CD14-positive monocyte (primary cell): ENCODE data around the gene ATPAF2. TPM values are rescaled to one million over a fixed set of nuclear protein-coding genes. Genes with fewer than 3 reads are reported as not detected.

Experiments used
- DNase-seq, 3 donors: peaks; one replicate each; pipeline ENCODE4 v3.0.0-alpha.2; 2011 to 2022
- H2AFZ ChIP-seq: 2 replicates; pipeline ENCODE4 v1.6.0; 2012; ENCODE audit warnings: mild to moderate bottlenecking, low read depth, low read length, inconsistent platforms; ENCODE audit not compliant: insufficient read depth, poor library complexity, severe bottlenecking
- H3K27ac ChIP-seq, 2 donors: 1 replicate in 1 of 2; 2 replicates in 1 of 2; pipeline ENCODE4 v1.5.1; 2012 to 2013; ENCODE audit warnings: low read length in 2 of 2, control low read depth in 1 of 2, inconsistent platforms in 1 of 2, low read depth in 1 of 2, mild to moderate bottlenecking in 1 of 2
- H3K27me3 ChIP-seq, 2 donors: one replicate each; pipeline versions ENCODE4 v1.6.0 to v1.6.1; 2011 to 2013; ENCODE audit warnings: low read length in 2 of 2; ENCODE audit not compliant: control insufficient read depth in 2 of 2, insufficient read depth in 2 of 2
- H3K36me3 ChIP-seq, 2 donors: replicated peaks in 1 of 2; 1 replicate in 1 of 2; 2 replicates in 1 of 2; pipeline versions ENCODE4 v1.5.1 to v1.6.1; 2012 to 2013; ENCODE audit warnings: low read length in 2 of 2, control low read depth in 1 of 2, inconsistent platforms in 1 of 2, mild to moderate bottlenecking in 1 of 2; ENCODE audit not compliant: insufficient read depth in 2 of 2, control insufficient read depth in 1 of 2
- H3K4me1 ChIP-seq, 2 donors: 1 replicate in 1 of 2; 2 replicates in 1 of 2; pipeline versions ENCODE4 v1.5.1 to v1.6.1; 2012 to 2013; ENCODE audit warnings: low read length in 2 of 2, control low read depth in 1 of 2, inconsistent platforms in 1 of 2, mild to moderate bottlenecking in 1 of 2, moderate library complexity in 1 of 2; ENCODE audit not compliant: insufficient read depth in 2 of 2, control insufficient read depth in 1 of 2
- H3K4me2 ChIP-seq: replicated peaks from 2 replicates; pipeline ENCODE3; 2012; ENCODE audit warnings: low read length, moderate library complexity, mild to moderate bottlenecking; ENCODE audit not compliant: poor library complexity, severe bottlenecking; ENCODE audit errors: extremely low read depth
- H3K4me3 ChIP-seq, 3 experiments: fragments of 200-600 bp in 1 of 3; sonication (generic) in 1 of 3; replicated peaks in 1 of 3; 1 replicate in 2 of 3; 2 replicates in 1 of 3; pipeline ENCODE4 v1.5.1; 2011 to 2013; ENCODE audit warnings: low read length in 3 of 3, mild to moderate bottlenecking in 3 of 3, control low read depth in 2 of 3, low read depth in 2 of 3, inconsistent platforms in 1 of 3, moderate library complexity in 1 of 3
- H3K79me2 ChIP-seq: 2 replicates; pipeline ENCODE4 v1.6.0; 2012; ENCODE audit warnings: mild to moderate bottlenecking, control low read depth, inconsistent platforms, low read length, moderate library complexity; ENCODE audit not compliant: insufficient read depth
- H3K9ac ChIP-seq: 2 replicates; pipeline ENCODE4 v1.6.0; 2017; ENCODE audit warnings: low read length, mild to moderate bottlenecking; ENCODE audit not compliant: insufficient read depth, poor library complexity, severe bottlenecking
- H3K9me3 ChIP-seq, 2 donors: replicated peaks in 1 of 2; 1 replicate in 1 of 2; 2 replicates in 1 of 2; pipeline versions ENCODE4 v1.5.1 to v1.6.1; 2012 to 2013; ENCODE audit warnings: low read length in 2 of 2, control low read depth in 1 of 2; ENCODE audit not compliant: control insufficient read depth in 1 of 2, insufficient read depth in 1 of 2
- H4K20me1 ChIP-seq: 2 replicates; pipeline ENCODE4 v1.6.0; 2012; ENCODE audit warnings: mild to moderate bottlenecking, low read length, control low read depth, moderate library complexity; ENCODE audit not compliant: insufficient read depth
- H3K27ac Mint-ChIP-seq, 7 donors: one replicate each; pipeline ENCODE4 v1.8.0; 2020; ENCODE audit warnings: mild to moderate bottlenecking in 7 of 7, mixed read lengths in 7 of 7, moderate library complexity in 6 of 7, inconsistent platforms in 2 of 7
- H3K27me3 Mint-ChIP-seq, 3 donors: one replicate each; pipeline ENCODE4 v1.8.0; 2021 to 2022; ENCODE audit warnings: low read depth in 3 of 3, mild to moderate bottlenecking in 3 of 3, mixed read lengths in 3 of 3, moderate library complexity in 3 of 3, inconsistent platforms in 1 of 3
- H3K36me3 Mint-ChIP-seq, 2 donors: one replicate each; pipeline ENCODE4 v1.8.0; 2020; ENCODE audit warnings: mixed read lengths in 2 of 2, inconsistent platforms in 1 of 2, mild to moderate bottlenecking in 1 of 2
- H3K4me1 Mint-ChIP-seq: one replicate; pipeline ENCODE4 v1.8.0; 2020; ENCODE audit warnings: mild to moderate bottlenecking, mixed read lengths
- H3K4me3 Mint-ChIP-seq, 2 donors: one replicate each; pipeline ENCODE4 v1.8.0; 2020; ENCODE audit warnings: mild to moderate bottlenecking in 2 of 2, mixed read lengths in 2 of 2, moderate library complexity in 1 of 2
- H3K9me3 Mint-ChIP-seq, 7 donors: one replicate each; pipeline ENCODE4 v1.8.0; 2020 to 2022; ENCODE audit warnings: mixed read lengths in 7 of 7, mild to moderate bottlenecking in 6 of 7, moderate library complexity in 6 of 7, inconsistent platforms in 2 of 7
- CTCF ChIP-seq: fragments of 200-600 bp; IDR thresholded peaks from one replicate; pipeline ENCODE4 v1.8.0; 2022; ENCODE audit warnings: antibody characterized with exemption, mild to moderate bottlenecking
- WGBS: methylation state at CpG from one replicate; pipeline ENCODE4 v1.1.5; 2013; ENCODE audit warnings: missing lambda C conversion rate; ENCODE audit not compliant: insufficient coverage; 5-methylcytosine and 5-hydroxymethylcytosine counted together
- intact Hi-C, 2 donors: fragments of 100-400 bp; cut with micrococcal nuclease; formaldehyde crosslinking; loops; one replicate each; pipeline versions ENCODE4 v1.15.0 to v1.15.1; 2023
- polyA plus RNA-seq, 3 donors: library from polyadenylated mRNA; depleted of rRNA in 1 of 3; unstranded in 2 of 3; stranded (reverse) in 1 of 3; fragments of 300-500 nt in 2 of 3; fragments of >200 nt in 1 of 3; fragmentation: Illumina TruSeq in 2 of 3; gene quantifications; 1 replicate in 2 of 3; 2 replicates in 1 of 3; pipeline ENCODE4 v1.2.3, GENCODE V29; 2012 to 2021

The ATPAF2 gene
- polyA plus RNA-seq, 3 donors = 41.3 to 50.8 (median 44.9) TPM

- no peak overlapping the region for H3K4me3 ChIP-seq
- no peaks in the 10 kb centered on the region for H3K36me3 Mint-ChIP-seq
- H3K79me2 ChIP-seq = no peaks in the 10 kb centered on the region
- no peaks in the 10 kb centered on the region for H4K20me1 ChIP-seq
- H2AFZ ChIP-seq = no peak overlapping the region
- DNase-seq = peak in 2 of 3 donors; percentile 12 to 30
- intact Hi-C loops = loop anchor here in 1 of 2 donors (5.0 kb wide), 1 partner anchor 33 kb away; no protein-coding TSS in a partner anchor
- H3K9me3 ChIP-seq = no peaks in the 10 kb centered on the region
- H3K27me3 ChIP-seq = no peaks in the 10 kb centered on the region
- H3K9me3 Mint-ChIP-seq = peaks cover 0 to 2% (median 0%) of the 10 kb centered on the region in 7 donors
- WGBS = 79% methylated on average over 18 of the region's 18 CpGs
- H3K4me3 Mint-ChIP-seq = no peak overlapping the region
- no peaks in the 10 kb centered on the region for H3K36me3 ChIP-seq
- peaks cover 2 to 8% (median 4%) of the 10 kb centered on the region in 3 donors for H3K27me3 Mint-ChIP-seq
- no peak overlapping the region for H3K27ac ChIP-seq
- TF ChIP-seq CTCF = peak; percentile 38
- H3K4me1 ChIP-seq = no peaks in the 10 kb centered on the region
- no peak overlapping the region for H3K4me2 ChIP-seq
- no peak overlapping the region for H3K9ac ChIP-seq
- peaks cover 3% of the 10 kb centered on the region for H3K4me1 Mint-ChIP-seq
- peak overlapping the region in 4 of 7 donors; percentile 13 to 61 (median 23) for H3K27ac Mint-ChIP-seq
These were observed 44.5 kb downstream of the ATPAF2 start for GRCh38 chr17:17994271-17995069.

- H4K20me1 ChIP-seq = no peaks in the 10 kb centered on the region
- H3K4me3 ChIP-seq = no peak overlapping the region
- H3K9me3 ChIP-seq = no peaks in the 10 kb centered on the region
- H3K9ac ChIP-seq = no peak overlapping the region
- intact Hi-C loops = loop anchor here in 1 of 2 donors (5.0 kb wide), 1 partner anchor 33 kb away; no protein-coding TSS in a partner anchor
- no peak for DNase-seq
- H3K27me3 ChIP-seq = no peaks in the 10 kb centered on the region
- TF ChIP-seq CTCF = no peak
- H3K4me2 ChIP-seq = no peak overlapping the region
- H3K79me2 ChIP-seq = no peaks in the 10 kb centered on the region
- H3K27ac ChIP-seq = no peak overlapping the region
- 95% methylated on average over 12 of the region's 12 CpGs for WGBS
- Mint-ChIP-seq H3K36me3 (no peaks in the 10 kb centered on the region), H3K4me1 (peaks cover 3% of the 10 kb centered on the region), H3K9me3 (peaks cover 0 to 2% (median 0%) of the 10 kb centered on the region in 7 donors), H3K4me3 (no peak overlapping the region), H3K27me3 (peaks cover 2 to 6% (median 5%) of the 10 kb centered on the region in 3 donors), H3K27ac (peak overlapping the region in 1 of 7 donors; percentile 18)
- H3K36me3 ChIP-seq = no peaks in the 10 kb centered on the region
- no peaks in the 10 kb centered on the region for H3K4me1 ChIP-seq
- no peak overlapping the region for H2AFZ ChIP-seq
These were observed 45.1 kb downstream of the ATPAF2 start for GRCh38 chr17:17993852-17994251.
